ENCODE results near the gene C1orf141. TPM values are rescaled to one million over a fixed set of nuclear protein-coding genes. Genes with fewer than 3 reads are reported as not detected.

C1orf141 gene
- polyA plus RNA-seq, 3 donors, result not detected

- Histone ChIP-seq H3K79me2 (ENCODE audit: insufficient read depth, low read length) (no peaks in the 10 kb centered on the region), H3K4me2 (replicated peaks; ENCODE audit: extremely low read depth, low read length, poor library complexity, severe bottlenecking) (no peak overlapping the region), H3K27ac (ENCODE audit: low read depth in 1 of 2, low read length in 2 of 2) (no peak overlapping the region), H4K20me1 (ENCODE audit: insufficient read depth, low read length) (no peaks in the 10 kb centered on the region), H3K27me3 (ENCODE audit: control insufficient read depth in 2 of 2, insufficient read depth in 2 of 2, low read length in 2 of 2) (no peaks in the 10 kb centered on the region), H3K36me3 (replicated peaks in 1 of 2; ENCODE audit: control insufficient read depth in 1 of 2, insufficient read depth in 2 of 2, low read length in 2 of 2) (no peaks in the 10 kb centered on the region), H3K4me1 (ENCODE audit: control insufficient read depth in 1 of 2, insufficient read depth in 2 of 2, low read length in 2 of 2) (no peaks in the 10 kb centered on the region), H3K9me3 (replicated peaks in 1 of 2; ENCODE audit: control insufficient read depth in 1 of 2, insufficient read depth in 1 of 2, low read length in 2 of 2) (no peaks in the 10 kb centered on the region), H3K4me3 (replicated peaks in 1 of 3; ENCODE audit: low read depth in 2 of 3, low read length in 3 of 3) (no peak overlapping the region), H2AFZ (ENCODE audit: insufficient read depth, low read depth, low read length, poor library complexity, severe bottlenecking) (no peak overlapping the region), H3K9ac (ENCODE audit: insufficient read depth, low read length, poor library complexity, severe bottlenecking) (no peak overlapping the region)
- Mint-ChIP-seq H3K9me3 (peaks cover 2 to 19% (median 8%) of the 10 kb centered on the region in 7 donors), H3K4me1 (no peaks in the 10 kb centered on the region), H3K36me3 (no peaks in the 10 kb centered on the region), H3K27me3 (ENCODE audit: low read depth in 3 of 3) (peaks cover 0 to 1% (median 1%) of the 10 kb centered on the region in 3 donors), H3K4me3 (no peak overlapping the region), H3K27ac (no peak overlapping the region)
- no peak for TF ChIP-seq CTCF (IDR thresholded peaks at IDR 0.05)
- WGBS (ENCODE audit: insufficient coverage), result no CpG with 5 or more reads among the region's 1 CpG
- intact Hi-C loops (cut with micrococcal nuclease), result no loop called here
- no peak for DNase-seq
Measured at GRCh38 chr1:67088440-67088839, 46.3 kb downstream of the C1orf141 start.

DNA sequence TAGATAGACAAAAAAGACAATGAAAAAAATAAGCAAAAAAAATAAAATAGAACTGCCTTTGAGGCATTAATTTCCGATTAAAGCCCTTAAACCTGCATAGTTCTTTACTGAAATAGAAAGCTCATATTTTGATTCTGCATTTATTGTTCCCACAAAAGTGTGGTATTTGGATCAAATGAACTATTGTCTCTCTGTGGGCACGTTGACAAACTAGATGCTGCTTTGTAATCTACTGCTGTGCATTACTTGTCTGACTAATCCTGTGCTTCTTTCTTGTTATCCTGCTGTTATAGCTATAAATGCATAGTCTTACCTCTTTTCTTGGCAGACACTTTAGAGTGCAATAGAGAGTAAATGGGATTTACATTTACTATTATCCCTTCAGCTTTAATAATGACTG, 49.4 kb downstream of the C1orf141 start:
- H2AFZ ChIP-seq (ENCODE audit: insufficient read depth, low read depth, low read length, poor library complexity, severe bottlenecking), result no peak overlapping the region
- no CpG with 5 or more reads among the region's 2 CpGs for WGBS (ENCODE audit: insufficient coverage)
- H3K4me1 ChIP-seq (ENCODE audit: control insufficient read depth in 1 of 2, insufficient read depth in 2 of 2, low read length in 2 of 2), result no peaks in the 10 kb centered on the region
- no peaks in the 10 kb centered on the region for H3K9me3 ChIP-seq (replicated peaks in 1 of 2; ENCODE audit: control insufficient read depth in 1 of 2, insufficient read depth in 1 of 2, low read length in 2 of 2)
- H3K9me3 Mint-ChIP-seq, result peaks cover 2 to 19% (median 6%) of the 10 kb centered on the region in 7 donors
- H3K36me3 Mint-ChIP-seq, result no peaks in the 10 kb centered on the region
- DNase-seq, result no peak
- H3K4me3 Mint-ChIP-seq, result no peak overlapping the region
- no peaks in the 10 kb centered on the region for H3K79me2 ChIP-seq (ENCODE audit: insufficient read depth, low read length)
- H3K27me3 ChIP-seq (ENCODE audit: control insufficient read depth in 2 of 2, insufficient read depth in 2 of 2, low read length in 2 of 2), result no peaks in the 10 kb centered on the region
- peaks cover 0 to 1% (median 0%) of the 10 kb centered on the region in 3 donors for H3K27me3 Mint-ChIP-seq (ENCODE audit: low read depth in 3 of 3)
- no peaks in the 10 kb centered on the region for H4K20me1 ChIP-seq (ENCODE audit: insufficient read depth, low read length)
- H3K36me3 ChIP-seq (replicated peaks in 1 of 2; ENCODE audit: control insufficient read depth in 1 of 2, insufficient read depth in 2 of 2, low read length in 2 of 2), result no peaks in the 10 kb centered on the region
- TF ChIP-seq CTCF (IDR thresholded peaks at IDR 0.05), result no peak
- intact Hi-C loops (cut with micrococcal nuclease), result no loop called here
- no peak overlapping the region for H3K4me3 ChIP-seq (replicated peaks in 1 of 3; ENCODE audit: low read depth in 2 of 3, low read length in 3 of 3)
- H3K27ac Mint-ChIP-seq, result no peak overlapping the region
- no peak overlapping the region for H3K27ac ChIP-seq (ENCODE audit: low read depth in 1 of 2, low read length in 2 of 2)
- H3K9ac ChIP-seq (ENCODE audit: insufficient read depth, low read length, poor library complexity, severe bottlenecking), result no peak overlapping the region
- H3K4me2 ChIP-seq (replicated peaks; ENCODE audit: extremely low read depth, low read length, poor library complexity, severe bottlenecking), result no peak overlapping the region
- H3K4me1 Mint-ChIP-seq, result no peaks in the 10 kb centered on the region
